Astrocyte (in vitro differentiated cells and primary cell): ENCODE results near the gene STXBP5.

Experiments
- CTCF ChIP-seq: IDR thresholded peaks from 2 replicates; pipeline ENCODE4 v1.5.1; 2011; ENCODE audit warnings: low read depth, mild to moderate bottlenecking, inconsistent platforms, low read length, moderate library complexity; ENCODE audit not compliant: insufficient read depth
- EZH2 ChIP-seq: IDR thresholded peaks from 2 replicates; pipeline ENCODE4 v1.6.1; 2012; ENCODE audit warnings: mild to moderate bottlenecking, low read length, inconsistent platforms; ENCODE audit not compliant: insufficient read depth

GRCh38 chr6:147257760-147258159, 53.5 kb downstream of the STXBP5 start:
- TF ChIP-seq EZH2 (no peak), CTCF (no peak)
